H1 (cell line): Measurements from ENCODE around the gene HOXB8. TPM values are rescaled to one million over a fixed set of nuclear protein-coding genes. Genes with fewer than 3 reads are reported as not detected.

ENCODE experiments used
- CTCF ChIA-PET: fragments of 300-600 bp; sonication (Branson Sonifier 250); formaldehyde crosslinking; loops from one replicate; lab custom pipeline; 2021; ENCODE audit not compliant: partially characterized antibody; lab: Charles Lee
- POLR2A ChIA-PET: fragments of 300-600 bp; sonication (Branson Sonifier 250); formaldehyde crosslinking; loops from one replicate; lab custom pipeline; 2021; ENCODE audit warnings: inconsistent platforms; ENCODE audit not compliant: partially characterized antibody; lab: Charles Lee
- DNase-seq, 2 experiments: peaks; one replicate each; pipeline versions ENCODE4 v3.0.0 to v3.0.0-alpha.2; 2010 to 2022; ENCODE audit warnings: low spot score in 2 of 2, low read depth in 1 of 2, mixed read lengths in 1 of 2
- FAIRE-seq: peaks from 2 replicates; lab custom pipeline; 2011; peaks lifted over from hg19 to GRCh38; lab: Jason Lieb, UNC
- H2AFZ ChIP-seq: 2 replicates; pipeline ENCODE4 v1.8.1; 2012; ENCODE audit warnings: low read length, inconsistent platforms
- H2AK5ac ChIP-seq: 2 replicates; pipeline ENCODE4 v1.6.1; 2013; ENCODE audit warnings: low read depth, low read length
- H2BK120ac ChIP-seq: replicated peaks from 2 replicates; pipeline ENCODE3; 2013; ENCODE audit warnings: low read depth, low read length, inconsistent platforms
- H2BK12ac ChIP-seq: 2 replicates; pipeline ENCODE4 v1.6.1; 2013; ENCODE audit warnings: low read depth, low read length
- H2BK15ac ChIP-seq: 2 replicates; pipeline ENCODE4 v1.6.1; 2013; ENCODE audit warnings: low read length
- H2BK20ac ChIP-seq: 2 replicates; pipeline ENCODE4 v1.6.1; 2013; ENCODE audit warnings: low read length
- H2BK5ac ChIP-seq: 2 replicates; pipeline ENCODE4 v1.6.1; 2013; ENCODE audit warnings: low read depth, low read length
- H3K14ac ChIP-seq: 2 replicates; pipeline ENCODE4 v1.6.1; 2013; ENCODE audit warnings: inconsistent platforms; ENCODE audit not compliant: insufficient read length
- H3K18ac ChIP-seq: 2 replicates; pipeline ENCODE4 v1.6.1; 2013; ENCODE audit warnings: low read length; ENCODE audit errors: extremely low read depth
- H3K23ac ChIP-seq: 2 replicates; pipeline ENCODE4 v1.6.1; 2013; ENCODE audit warnings: inconsistent platforms; ENCODE audit not compliant: insufficient read length
- H3K23me2 ChIP-seq: 2 replicates; pipeline ENCODE4 v1.6.1; 2013; ENCODE audit warnings: low read depth, low read length
- H3K27ac ChIP-seq: 2 replicates; pipeline ENCODE4 v1.6.1; 2011; ENCODE audit warnings: low read depth, low read length, inconsistent platforms
- H3K27me3 ChIP-seq, 4 experiments: replicated peaks in 1 of 4; 1 replicate in 1 of 4; 2 replicates in 3 of 4; pipeline versions ENCODE4 v1.6.1 to v1.8.1; 2011 to 2013; ENCODE audit warnings: low read length in 3 of 4, mild to moderate bottlenecking in 3 of 4, inconsistent platforms in 2 of 4, mixed read lengths in 2 of 4, moderate library complexity in 1 of 4; ENCODE audit not compliant: control insufficient read depth in 3 of 4, insufficient read depth in 3 of 4; ENCODE audit errors: extremely low read depth in 1 of 4
- H3K36me3 ChIP-seq, 4 experiments: 2 replicates each; pipeline versions ENCODE4 v1.6.1 to v1.8.1; 2011 to 2013; ENCODE audit warnings: mild to moderate bottlenecking in 4 of 4, low read length in 3 of 4, moderate library complexity in 2 of 4, control low read depth in 1 of 4, inconsistent platforms in 1 of 4; ENCODE audit not compliant: insufficient read depth in 4 of 4, control insufficient read depth in 2 of 4
- H3K4ac ChIP-seq: replicated peaks from 2 replicates; pipeline ENCODE3; 2013; ENCODE audit warnings: low read length, low read depth, mixed read lengths, inconsistent platforms; ENCODE audit not compliant: insufficient read length
- H3K4me1 ChIP-seq, 4 experiments: replicated peaks in 1 of 4; 1 replicate in 1 of 4; 2 replicates in 3 of 4; pipeline versions ENCODE4 v1.6.1 to v1.8.1; 2011 to 2013; ENCODE audit warnings: low read length in 3 of 4, inconsistent platforms in 2 of 4, mixed read lengths in 1 of 4; ENCODE audit not compliant: insufficient read depth in 4 of 4, control insufficient read depth in 3 of 4
- H3K4me2 ChIP-seq, 2 experiments: 2 replicates each; pipeline versions ENCODE4 v1.6.1 to v1.8.1; 2011 to 2013; ENCODE audit warnings: low read depth in 2 of 2, low read length in 2 of 2, control low read depth in 1 of 2, inconsistent platforms in 1 of 2, mild to moderate bottlenecking in 1 of 2; ENCODE audit not compliant: insufficient read depth in 1 of 2
- H3K4me3 ChIP-seq, 4 experiments: fragments of 200-600, 300-600 bp in 1 of 4; sonication (generic), shearing (Covaris generic), sonication (Bioruptor Twin) in 1 of 4; 2 replicates each; pipeline versions ENCODE4 v1.5.1 to v1.8.1; 2011 to 2016; ENCODE audit warnings: low read length in 4 of 4, low read depth in 3 of 4, control low read depth in 2 of 4, inconsistent platforms in 2 of 4, mild to moderate bottlenecking in 2 of 4, mixed read lengths in 1 of 4, moderate library complexity in 1 of 4; ENCODE audit not compliant: insufficient read depth in 2 of 4; ENCODE audit errors: extremely low read depth in 1 of 4
- H3K56ac ChIP-seq: replicated peaks from 2 replicates; pipeline ENCODE3; 2013; ENCODE audit warnings: low read depth, mild to moderate bottlenecking, mixed read lengths, low read length, inconsistent platforms; ENCODE audit not compliant: insufficient read length
- H3K79me1 ChIP-seq: 2 replicates; pipeline ENCODE4 v1.6.1; 2013; ENCODE audit warnings: low read depth, low read length, control low read depth
- H3K79me2 ChIP-seq, 2 experiments: 2 replicates each; pipeline versions ENCODE4 v1.6.1 to v1.8.1; 2012 to 2013; ENCODE audit warnings: low read length in 2 of 2, mild to moderate bottlenecking in 2 of 2, inconsistent platforms in 1 of 2; ENCODE audit not compliant: insufficient read depth in 2 of 2, control insufficient read depth in 1 of 2
- H3K9ac ChIP-seq, 4 experiments: replicated peaks in 1 of 4; 1 replicate in 1 of 4; 2 replicates in 3 of 4; pipeline versions ENCODE4 v1.6.1 to v1.8.1; 2011 to 2013; ENCODE audit warnings: low read depth in 3 of 4, low read length in 3 of 4, control low read depth in 2 of 4, mild to moderate bottlenecking in 2 of 4, moderate library complexity in 2 of 4, inconsistent platforms in 1 of 4; ENCODE audit errors: extremely low read depth in 1 of 4
- H3K9me3 ChIP-seq, 2 experiments: 2 replicates each; pipeline versions ENCODE4 v1.6.1 to v1.8.1; 2012 to 2013; ENCODE audit warnings: mild to moderate bottlenecking in 2 of 2, moderate library complexity in 2 of 2, control low read depth in 1 of 2, inconsistent platforms in 1 of 2, low read depth in 1 of 2, low read length in 1 of 2, mixed read lengths in 1 of 2; ENCODE audit not compliant: insufficient read depth in 2 of 2
- H4K20me1 ChIP-seq, 2 experiments: replicated peaks in 1 of 2; 2 replicates each; pipeline versions ENCODE3 to v1.8.1; 2011 to 2013; ENCODE audit warnings: inconsistent platforms in 2 of 2, low read length in 2 of 2, mild to moderate bottlenecking in 1 of 2; ENCODE audit not compliant: insufficient read depth in 2 of 2, control insufficient read depth in 1 of 2
- H4K5ac ChIP-seq: 2 replicates; pipeline ENCODE4 v1.6.1; 2013; ENCODE audit warnings: low read length, low read depth, mixed read lengths, inconsistent platforms; ENCODE audit not compliant: insufficient read length
- H4K8ac ChIP-seq: 2 replicates; pipeline ENCODE4 v1.8.0; 2013; ENCODE audit warnings: mild to moderate bottlenecking, moderate library complexity, low read length, inconsistent platforms; ENCODE audit not compliant: insufficient read depth; ENCODE audit errors: extremely low read depth
- H4K91ac ChIP-seq: replicated peaks from 2 replicates; pipeline ENCODE3; 2013; ENCODE audit warnings: low read length, mixed read lengths, inconsistent platforms; ENCODE audit not compliant: insufficient read length
- BRCA1 ChIP-seq: IDR thresholded peaks from 2 replicates; pipeline ENCODE4 v1.6.1; 2012; ENCODE audit warnings: low read depth, low read length, improper control_type of control experiment
- EZH2 ChIP-seq: fragments of 200-600 bp; sonication (generic); IDR thresholded peaks from 2 replicates; pipeline ENCODE4 v1.7.1; 2012; ENCODE audit warnings: low read depth, mild to moderate bottlenecking, moderate library complexity, low read length, inconsistent platforms; ENCODE audit not compliant: severe bottlenecking
- KDM4A ChIP-seq: IDR thresholded peaks from one replicate; pipeline ENCODE4 v1.7.1; 2012; ENCODE audit warnings: low read depth, mild to moderate bottlenecking, moderate library complexity, low read length, inconsistent platforms; ENCODE audit not compliant: severe bottlenecking
- RXRA ChIP-seq: IDR thresholded peaks from 2 replicates; pipeline ENCODE4 v1.6.1; 2011; ENCODE audit warnings: low read depth, mild to moderate bottlenecking, low read length, moderate library complexity; ENCODE audit not compliant: insufficient read depth
- WGBS, 2 experiments: shearing (Covaris generic) in 1 of 2; methylation state at CpG; one replicate each; pipeline versions ENCODE4 v1.1.6 to v1.1.7; 2013 to 2015; ENCODE audit warnings: low lambda C conversion rate in 2 of 2, mixed read lengths in 2 of 2, inconsistent platforms in 1 of 2, low coverage in 1 of 2, missing lambda C conversion rate in 1 of 2; ENCODE audit not compliant: insufficient replicate concordance in 2 of 2, insufficient coverage in 1 of 2, insufficient read length in 1 of 2; ENCODE audit errors: extremely low coverage in 1 of 2, missing lambda C conversion rate in 1 of 2; 5-methylcytosine and 5-hydroxymethylcytosine counted together
- polyA plus RNA-seq, 7 experiments: library from polyadenylated mRNA; depleted of rRNA in 3 of 7; stranded (reverse) in 5 of 7; unstranded in 2 of 7; fragments of >200 nt in 5 of 7; fragments of 200-250 nt in 2 of 7; gene quantifications; 1 replicate in 5 of 7; 2 replicates in 1 of 7; 4 replicates in 1 of 7; pipeline versions ENCODE4 v1.2.1 to v1.2.3, GENCODE V29; 2011 to 2013; ENCODE audit warnings: missing spikeins in 2 of 7, mixed read lengths in 2 of 7
- total RNA-seq: library from RNA; stranded (reverse); fragmentation: NEBNext Ultra II Directional; extraction: Animal tissue kit (Norgen Biotek cat#: 25700); gene quantifications from 2 replicates; pipeline ENCODE4 v1.2.1, GENCODE V29; 2021

The HOXB8 gene
- total and polyA plus RNA-seq, 2 of the 8 experiments (the other 6 are each of a cell fraction or from before 2014, with no cell fraction given): not detected

- Histone ChIP-seq H3K36me3 (no peaks in the 10 kb centered on the region; a peak in 1 of 8 replicates), H2AK5ac (no peak overlapping the region), H2BK20ac (no peak overlapping the region), H2BK12ac (no peak overlapping the region; the same call in 1 of the 2 replicates), H4K5ac (no peak overlapping the region), H4K91ac (no peak overlapping the region), H3K4me1 (peaks cover 0 to 5% (median 3%) of the 10 kb centered on the region in 4 experiments; a peak in 4 of 7 replicates), H3K23ac (no peak overlapping the region), H2AFZ (no peak overlapping the region), H3K23me2 (no peaks in the 10 kb centered on the region), H3K4me3 (no peak overlapping the region), H3K18ac (no peak overlapping the region), H3K79me2 (no peaks in the 10 kb centered on the region), H3K56ac (no peak overlapping the region), H4K8ac (no peak overlapping the region), H3K27ac (no peak overlapping the region), H3K27me3 (peaks cover 99 to 100% (median 100%) of the 10 kb centered on the region in 4 experiments), H3K4ac (no peak overlapping the region), H3K9me3 (no peaks in the 10 kb centered on the region), H3K14ac (no peak overlapping the region), H4K20me1 (peaks cover 14 to 41% of the 10 kb centered on the region in 2 experiments), H2BK120ac (no peak overlapping the region), H3K4me2 (no peak overlapping the region), H3K79me1 (no peaks in the 10 kb centered on the region), H2BK5ac (no peak overlapping the region), H3K9ac (no peak overlapping the region)
- DNase-seq (no peak), FAIRE-seq (no peak)
- CTCF ChIA-PET: interaction anchor here (0.9 to 1.0 kb wide), 2 partner anchors 41 to 43 kb away, joined by 3 read pairs; partner anchors contain the start of gene HOXB8
- POLR2A ChIA-PET: no interaction called here
- 10% methylated on average over 1 of the region's 1 CpG; no CpG with 5 or more reads in 1 of the 2 experiments for WGBS, 2 experiments
- TF ChIP-seq KDM4A (no peak), BRCA1 (no peak), RXRA (no peak), EZH2 (no peak)
- TF ChIP-seq, all 59 proteins: peak for 0
- H2BK15ac ChIP-seq: no peak overlapping the region
These were observed 43.2 kb downstream of the HOXB8 start for GRCh38 chr17:48571826-48572417.
